NB4 (cell line): ENCODE measurements around the gene ARL4D.

Source experiments
- CTCF ChIP-seq: IDR thresholded peaks from one replicate; pipeline ENCODE4 v1.5.1; 2012; ENCODE audit warnings: low read depth, low read length
- MAX ChIP-seq: IDR thresholded peaks from 2 replicates; pipeline ENCODE4 v1.6.1; 2011; ENCODE audit warnings: low read depth, low read length
- POLR2A ChIP-seq: IDR thresholded peaks from 2 replicates; pipeline ENCODE4 v1.6.1; 2011; ENCODE audit warnings: mild to moderate bottlenecking; ENCODE audit not compliant: insufficient read length; ENCODE audit errors: extremely low read depth

DNA sequence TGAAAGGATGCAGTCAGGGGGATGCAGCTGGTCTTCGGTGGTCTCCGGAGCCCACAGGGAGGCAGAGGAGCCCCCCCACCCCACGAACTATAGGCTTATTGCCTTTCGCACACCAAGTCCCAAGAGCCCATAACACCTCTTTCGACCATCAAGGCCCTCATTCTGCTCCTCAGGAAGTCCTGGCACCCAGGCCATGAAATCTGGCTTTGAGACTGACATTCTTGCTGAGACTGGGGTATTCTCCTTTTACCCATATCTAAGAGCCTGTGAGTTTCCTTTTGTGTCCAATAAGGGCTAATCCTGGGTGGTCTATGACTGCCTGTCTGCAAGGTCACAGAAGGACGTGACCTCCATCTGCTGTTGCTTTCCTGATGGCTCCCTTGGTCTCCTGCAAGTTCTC is 6.4 kb upstream of the ARL4D start:
- TF ChIP-seq MAX (no peak), CTCF (no peak), POLR2A (no peak)
